ENCODE measurements around the gene DEPP1.
A peak's percentile ranks its signal among the peaks of the same experiment; 100 is the strongest.

DEPP1 gene

GRCh38 chr10:44979281-44980191 lies 927 bp upstream of the DEPP1 start:
- DNase-seq: no peak
- Histone ChIP-seq H3K27ac (ENCODE audit: insufficient read depth in 1 of 2, low read depth in 1 of 2, low read length in 2 of 2, poor library complexity in 1 of 2, severe bottlenecking in 2 of 2) (peak overlapping the region in 1 of 2 experiments; percentile 59), H3K27me3 (replicated peaks in 2 of 5; ENCODE audit: control insufficient read depth in 4 of 5, insufficient read depth in 5 of 5, low read length in 4 of 5) (no peaks in the 10 kb centered on the region), H3K36me3 (ENCODE audit: control insufficient read depth in 4 of 4, insufficient read depth in 4 of 4, low read length in 3 of 4) (peaks cover 0 to 16% (median 0%) of the 10 kb centered on the region in 4 experiments), H3K4me3 (ENCODE audit: control insufficient read depth in 1 of 7, extremely low read depth in 1 of 7, insufficient read depth in 4 of 7, low read depth in 2 of 7, low read length in 6 of 7) (peak overlapping the region in 2 of 7 experiments; percentile 83 to 97), H3K4me1 (ENCODE audit: control extremely low read depth in 1 of 4, control insufficient read depth in 4 of 4, insufficient read depth in 4 of 4, low read length in 3 of 4) (peaks cover 2 to 76% (median 71%) of the 10 kb centered on the region in 4 experiments), H3K9me3 (ENCODE audit: control extremely low read depth in 1 of 5, control insufficient read depth in 4 of 5, insufficient read depth in 2 of 5, low read depth in 1 of 5, low read length in 4 of 5) (no peaks in the 10 kb centered on the region)
- WGBS (ENCODE audit: insufficient coverage): 92% methylated on average over 11 of the region's 13 CpGs
- ChIA-PET CTCF (interaction anchor here (0.8 to 5.3 kb wide), 13 partner anchors 9 to 53 kb away, joined by 3 to 44 read pairs (median 3); partner anchors contain the start of gene ZNF22), POLR2A (interaction anchor here (0.8 to 1.8 kb wide), 4 partner anchors 12 to 27 kb away, joined by 3 to 12 read pairs (median 8); no protein-coding TSS in a partner anchor)

GRCh38 chr10:44978213-44978569 lies 418 bp downstream of the DEPP1 start:
- DNase-seq: no peak
- Histone ChIP-seq H3K4me1 (ENCODE audit: control extremely low read depth in 1 of 4, control insufficient read depth in 4 of 4, insufficient read depth in 4 of 4, low read length in 3 of 4) (peaks cover 4 to 90% (median 84%) of the 10 kb centered on the region in 4 experiments), H3K4me3 (ENCODE audit: control insufficient read depth in 1 of 7, extremely low read depth in 1 of 7, insufficient read depth in 4 of 7, low read depth in 2 of 7, low read length in 6 of 7) (peak overlapping the region; percentile 61 to 97 (median 74)), H3K27ac (ENCODE audit: insufficient read depth in 1 of 2, low read depth in 1 of 2, low read length in 2 of 2, poor library complexity in 1 of 2, severe bottlenecking in 2 of 2) (peak overlapping the region; percentile 28 to 75), H3K9me3 (ENCODE audit: control extremely low read depth in 1 of 5, control insufficient read depth in 4 of 5, insufficient read depth in 2 of 5, low read depth in 1 of 5, low read length in 4 of 5) (no peaks in the 10 kb centered on the region), H3K36me3 (ENCODE audit: control insufficient read depth in 4 of 4, insufficient read depth in 4 of 4, low read length in 3 of 4) (peaks cover 0 to 16% (median 0%) of the 10 kb centered on the region in 4 experiments), H3K27me3 (replicated peaks in 2 of 5; ENCODE audit: control insufficient read depth in 4 of 5, insufficient read depth in 5 of 5, low read length in 4 of 5) (no peaks in the 10 kb centered on the region)
- ChIA-PET POLR2A (interaction anchor here (0.6 to 1.8 kb wide), 5 partner anchors 10 to 57 kb away, joined by 3 to 12 read pairs (median 4); no protein-coding TSS in a partner anchor), CTCF (interaction anchor here (1.0 to 5.3 kb wide), 7 partner anchors 10 to 45 kb away, joined by 3 to 44 read pairs (median 4); partner anchors contain the start of gene ZNF22)
- WGBS (ENCODE audit: insufficient coverage): 0% methylated on average over 2 of the region's 4 CpGs

DNA sequence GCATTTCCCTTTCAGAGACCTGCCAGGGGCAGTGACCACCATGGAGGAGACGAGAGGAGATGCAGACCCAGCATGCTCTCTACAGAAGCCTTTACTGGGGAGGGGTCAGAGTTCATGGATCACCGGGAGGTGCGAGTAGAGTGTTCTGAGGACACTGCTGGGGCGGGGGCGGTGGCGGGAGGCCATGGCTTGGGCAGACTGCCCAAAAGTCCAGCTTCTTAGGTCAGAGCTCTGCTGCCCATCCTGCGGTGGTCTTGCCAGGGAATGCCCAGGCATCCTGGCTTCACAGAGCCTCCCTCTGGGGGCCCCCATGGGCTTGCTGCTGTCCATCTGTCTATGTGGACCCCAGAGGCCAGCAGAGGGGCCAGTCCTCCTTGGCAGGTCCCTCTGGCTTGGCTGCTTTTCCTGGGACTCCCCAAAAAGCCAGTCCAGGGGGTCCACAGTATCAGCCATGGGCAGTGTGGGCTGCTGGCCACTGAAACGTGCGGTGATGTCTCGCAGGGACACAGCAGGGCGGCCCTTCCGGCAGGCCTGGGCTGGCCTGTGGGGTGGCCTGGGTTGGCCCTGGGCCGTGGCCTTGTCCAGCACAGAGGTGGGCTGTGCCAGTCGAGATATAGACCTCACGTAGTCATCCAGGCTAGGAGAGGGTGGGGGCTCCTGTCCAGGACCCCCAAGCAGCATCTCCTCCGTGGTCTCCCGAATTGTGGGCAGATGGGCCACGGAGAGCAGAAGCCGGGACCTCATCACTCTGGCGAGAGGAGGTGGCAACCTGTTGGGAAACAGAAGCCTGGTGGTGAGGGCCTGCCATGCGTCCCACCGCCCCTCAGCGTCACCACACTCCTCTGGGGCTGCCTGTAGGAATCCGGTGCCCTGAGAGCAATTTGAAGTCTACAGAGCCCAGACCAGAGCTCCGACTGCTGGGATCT lies 1.1 kb downstream of the DEPP1 start:
- ChIA-PET CTCF (interaction anchor here (0.6 to 5.3 kb wide), 11 partner anchors 9 to 48 kb away, joined by 3 to 44 read pairs (median 7); no protein-coding TSS in a partner anchor), POLR2A (interaction anchor here (0.6 to 1.8 kb wide), 4 partner anchors 10 to 56 kb away, joined by 3 to 12 read pairs (median 4); no protein-coding TSS in a partner anchor)
- Histone ChIP-seq H3K9me3 (ENCODE audit: control extremely low read depth in 1 of 5, control insufficient read depth in 4 of 5, insufficient read depth in 2 of 5, low read depth in 1 of 5, low read length in 4 of 5) (no peaks in the 10 kb centered on the region), H3K4me1 (ENCODE audit: control extremely low read depth in 1 of 4, control insufficient read depth in 4 of 4, insufficient read depth in 4 of 4, low read length in 3 of 4) (peaks cover 4 to 93% (median 85%) of the 10 kb centered on the region in 4 experiments), H3K36me3 (ENCODE audit: control insufficient read depth in 4 of 4, insufficient read depth in 4 of 4, low read length in 3 of 4) (peaks cover 0 to 16% (median 0%) of the 10 kb centered on the region in 4 experiments), H3K27ac (ENCODE audit: insufficient read depth in 1 of 2, low read depth in 1 of 2, low read length in 2 of 2, poor library complexity in 1 of 2, severe bottlenecking in 2 of 2) (peak overlapping the region; percentile 28 to 75), H3K27me3 (replicated peaks in 2 of 5; ENCODE audit: control insufficient read depth in 4 of 5, insufficient read depth in 5 of 5, low read length in 4 of 5) (no peaks in the 10 kb centered on the region), H3K4me3 (ENCODE audit: control insufficient read depth in 1 of 7, extremely low read depth in 1 of 7, insufficient read depth in 4 of 7, low read depth in 2 of 7, low read length in 6 of 7) (peak overlapping the region; percentile 61 to 97 (median 74))
- WGBS (ENCODE audit: insufficient coverage): 49% methylated on average over 24 of the region's 25 CpGs
- DNase-seq: peak in 2 of 3 donors; percentile 49 to 53

- WGBS (ENCODE audit: insufficient coverage): 76% methylated on average over 6 of the region's 9 CpGs
- peak overlapping the region in 6 of 7 experiments; percentile 18 to 97 (median 74) for H3K4me3 ChIP-seq (ENCODE audit: control insufficient read depth in 1 of 7, extremely low read depth in 1 of 7, insufficient read depth in 4 of 7, low read depth in 2 of 7, low read length in 6 of 7)
- peaks cover 4 to 85% (median 79%) of the 10 kb centered on the region in 4 experiments for H3K4me1 ChIP-seq (ENCODE audit: control extremely low read depth in 1 of 4, control insufficient read depth in 4 of 4, insufficient read depth in 4 of 4, low read length in 3 of 4)
- DNase-seq: no peak
- peak overlapping the region in 1 of 2 experiments; percentile 45 for H3K27ac ChIP-seq (ENCODE audit: insufficient read depth in 1 of 2, low read depth in 1 of 2, low read length in 2 of 2, poor library complexity in 1 of 2, severe bottlenecking in 2 of 2)
- ChIA-PET CTCF (interaction anchor here (0.6 to 2.4 kb wide), 11 partner anchors 8 to 48 kb away, joined by 3 to 29 read pairs (median 4); no protein-coding TSS in a partner anchor), POLR2A (no interaction called here)
- H3K27me3 ChIP-seq (replicated peaks in 2 of 5; ENCODE audit: control insufficient read depth in 4 of 5, insufficient read depth in 5 of 5, low read length in 4 of 5): no peaks in the 10 kb centered on the region
- no peaks in the 10 kb centered on the region for H3K9me3 ChIP-seq (ENCODE audit: control extremely low read depth in 1 of 5, control insufficient read depth in 4 of 5, insufficient read depth in 2 of 5, low read depth in 1 of 5, low read length in 4 of 5)
- peaks cover 0 to 16% (median 0%) of the 10 kb centered on the region in 4 experiments for H3K36me3 ChIP-seq (ENCODE audit: control insufficient read depth in 4 of 4, insufficient read depth in 4 of 4, low read length in 3 of 4)
These were observed 2.0 kb downstream of the DEPP1 start for GRCh38 chr10:44976352-44977198.

DNA sequence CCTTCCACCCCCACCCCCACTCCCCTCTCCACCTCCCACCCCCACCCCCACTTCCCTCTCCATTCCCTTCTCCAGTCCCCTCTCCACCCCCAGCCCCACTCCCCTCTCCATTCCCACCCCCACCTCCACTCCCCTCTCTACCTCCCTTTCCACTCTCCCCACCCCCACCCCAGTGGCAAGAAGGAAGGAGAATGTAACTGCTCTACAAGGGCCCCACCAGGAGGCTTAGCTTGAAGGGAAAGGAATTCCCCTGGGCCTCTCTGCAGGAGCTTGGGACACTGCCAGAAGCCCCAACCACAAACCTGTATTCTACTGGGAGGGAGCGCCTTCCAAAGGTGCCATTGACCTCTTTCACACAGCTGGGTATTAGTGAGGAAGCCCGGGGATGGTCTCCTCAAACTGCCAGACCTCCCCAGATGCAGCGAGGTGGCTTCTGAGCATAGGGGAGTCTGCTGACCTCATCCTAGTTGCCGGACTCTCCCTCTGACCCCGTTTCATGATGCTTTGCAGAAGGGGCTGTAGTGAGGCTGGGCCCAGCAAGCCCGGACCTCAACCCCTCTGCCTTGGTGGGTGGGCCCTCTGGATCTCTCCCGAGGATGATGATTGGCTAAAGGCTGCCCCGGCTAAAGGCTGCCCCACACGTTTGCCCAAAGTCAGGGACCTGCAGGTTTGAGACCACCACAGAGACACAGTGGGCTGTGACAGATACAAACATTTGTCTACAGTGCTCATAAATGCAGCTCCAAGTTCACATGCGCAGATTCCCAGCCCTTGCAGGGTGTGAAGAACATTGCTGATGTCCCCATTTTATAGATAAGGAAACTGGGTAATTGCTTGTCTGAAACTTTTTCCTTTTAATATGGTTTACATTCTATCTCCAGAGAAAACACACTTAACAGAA lies 2.9 kb downstream of the DEPP1 start:
- no peaks in the 10 kb centered on the region for H3K9me3 ChIP-seq (ENCODE audit: control extremely low read depth in 1 of 5, control insufficient read depth in 4 of 5, insufficient read depth in 2 of 5, low read depth in 1 of 5, low read length in 4 of 5)
- POLR2A ChIA-PET: interaction anchor here (1.2 kb wide), 1 partner anchor 38 kb away, joined by 3 read pairs; no protein-coding TSS in a partner anchor
- WGBS (ENCODE audit: insufficient coverage): 21% methylated on average over 6 of the region's 10 CpGs
- H3K4me1 ChIP-seq (ENCODE audit: control extremely low read depth in 1 of 4, control insufficient read depth in 4 of 4, insufficient read depth in 4 of 4, low read length in 3 of 4): peaks cover 4 to 76% (median 70%) of the 10 kb centered on the region in 4 experiments
- peak overlapping the region in 4 of 7 experiments; percentile 19 to 97 (median 56) for H3K4me3 ChIP-seq (ENCODE audit: control insufficient read depth in 1 of 7, extremely low read depth in 1 of 7, insufficient read depth in 4 of 7, low read depth in 2 of 7, low read length in 6 of 7)
- CTCF ChIA-PET: interaction anchor here (0.7 to 2.4 kb wide), 9 partner anchors 9 to 47 kb away, joined by 3 to 29 read pairs (median 7); no protein-coding TSS in a partner anchor
- peaks cover 0 to 19% (median 0%) of the 10 kb centered on the region in 4 experiments for H3K36me3 ChIP-seq (ENCODE audit: control insufficient read depth in 4 of 4, insufficient read depth in 4 of 4, low read length in 3 of 4)
- H3K27ac ChIP-seq (ENCODE audit: insufficient read depth in 1 of 2, low read depth in 1 of 2, low read length in 2 of 2, poor library complexity in 1 of 2, severe bottlenecking in 2 of 2): no peak overlapping the region
- DNase-seq: peak in 2 of 3 donors; percentile 66 to 71
- no peaks in the 10 kb centered on the region for H3K27me3 ChIP-seq (replicated peaks in 2 of 5; ENCODE audit: control insufficient read depth in 4 of 5, insufficient read depth in 5 of 5, low read length in 4 of 5)
